ENCODE data around the gene ATP6V0C. TPM values are rescaled to one million over a fixed set of nuclear protein-coding genes. Genes with fewer than 3 reads are reported as not detected.

Gene ATP6V0C
- total and polyA plus RNA-seq, 2 of the 8 experiments (the other 6 are each of a cell fraction or from before 2014, with no cell fraction given) = 125 to 176 TPM

DNA sequence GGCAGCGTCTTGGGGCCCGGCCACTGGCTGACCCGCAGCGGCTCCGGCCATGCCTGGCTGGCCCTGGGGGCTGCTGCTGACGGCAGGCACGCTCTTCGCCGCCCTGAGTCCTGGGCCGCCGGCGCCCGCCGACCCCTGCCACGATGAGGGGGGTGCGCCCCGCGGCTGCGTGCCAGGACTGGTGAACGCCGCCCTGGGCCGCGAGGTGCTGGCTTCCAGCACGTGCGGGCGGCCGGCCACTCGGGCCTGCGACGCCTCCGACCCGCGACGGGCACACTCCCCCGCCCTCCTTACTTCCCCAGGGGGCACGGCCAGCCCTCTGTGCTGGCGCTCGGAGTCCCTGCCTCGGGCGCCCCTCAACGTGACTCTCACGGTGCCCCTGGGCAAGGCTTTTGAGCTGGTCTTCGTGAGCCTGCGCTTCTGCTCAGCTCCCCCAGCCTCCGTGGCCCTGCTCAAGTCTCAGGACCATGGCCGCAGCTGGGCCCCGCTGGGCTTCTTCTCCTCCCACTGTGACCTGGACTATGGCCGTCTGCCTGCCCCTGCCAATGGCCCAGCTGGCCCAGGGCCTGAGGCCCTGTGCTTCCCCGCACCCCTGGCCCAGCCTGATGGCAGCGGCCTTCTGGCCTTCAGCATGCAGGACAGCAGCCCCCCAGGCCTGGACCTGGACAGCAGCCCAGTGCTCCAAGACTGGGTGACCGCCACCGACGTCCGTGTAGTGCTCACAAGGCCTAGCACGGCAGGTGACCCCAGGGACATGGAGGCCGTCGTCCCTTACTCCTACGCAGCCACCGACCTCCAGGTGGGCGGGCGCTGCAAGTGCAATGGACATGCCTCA is 41.9 kb upstream of the ATP6V0C start (continued):
- TF ChIP-seq JUND (IDR thresholded peaks at IDR 0.05; ENCODE audit: low read length) = no peak
- TF ChIP-seq, protein P1, sequence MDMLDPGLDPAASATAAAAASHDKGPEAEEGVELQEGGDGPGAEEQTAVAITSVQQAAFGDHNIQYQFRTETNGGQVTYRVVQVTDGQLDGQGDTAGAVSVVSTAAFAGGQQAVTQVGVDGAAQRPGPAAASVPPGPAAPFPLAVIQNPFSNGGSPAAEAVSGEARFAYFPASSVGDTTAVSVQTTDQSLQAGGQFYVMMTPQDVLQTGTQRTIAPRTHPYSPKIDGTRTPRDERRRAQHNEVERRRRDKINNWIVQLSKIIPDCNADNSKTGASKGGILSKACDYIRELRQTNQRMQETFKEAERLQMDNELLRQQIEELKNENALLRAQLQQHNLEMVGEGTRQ (IDR thresholded peaks at IDR 0.05; ENCODE audit: low read length) = no peak
- no peak for TF ChIP-seq HDAC2 (IDR thresholded peaks at IDR 0.05; ENCODE audit: borderline replicate concordance in 1 of 2, low read depth in 2 of 2, low read length in 2 of 2)
- TF ChIP-seq RAD21 (IDR thresholded peaks at IDR 0.05 in 1 of 2, conservative IDR thresholded peaks at IDR 0.05 in 1 of 2; ENCODE audit: low read depth in 2 of 2, low read length in 2 of 2) = no peak
- TF ChIP-seq CEBPB (IDR thresholded peaks at IDR 0.05; ENCODE audit: low read depth, low read length) = no peak
- no peak for TF ChIP-seq CTBP2 (IDR thresholded peaks at IDR 0.05; ENCODE audit: borderline replicate concordance, insufficient read depth, insufficient read length, low read length)
- no peak for TF ChIP-seq TEAD4 (IDR thresholded peaks at IDR 0.05; ENCODE audit: low read depth, low read length)
- TF ChIP-seq RXRA (IDR thresholded peaks at IDR 0.05; ENCODE audit: insufficient read depth, low read depth, low read length) = no peak
- TF ChIP-seq SAP30 (IDR thresholded peaks at IDR 0.05; ENCODE audit: insufficient read depth, insufficient replicate concordance, low read length) = no peak
- no peak for TF ChIP-seq SP2 (IDR thresholded peaks at IDR 0.05; ENCODE audit: low read length)
- no peak for TF ChIP-seq POLR2A (IDR thresholded peaks at IDR 0.05; ENCODE audit: control extremely low read depth in 1 of 2, low read depth in 2 of 2, low read length in 2 of 2)
- no peak for TF ChIP-seq SP4 (IDR thresholded peaks at IDR 0.05; ENCODE audit: low read length)
- no peak for TF ChIP-seq POLR2AphosphoS5 (IDR thresholded peaks at IDR 0.05; ENCODE audit: low read depth, low read length)
- no peak for TF ChIP-seq PHF8 (conservative IDR thresholded peaks at IDR 0.05; ENCODE audit: low read depth, low read length)
- no peak for TF ChIP-seq SP1 (IDR thresholded peaks at IDR 0.05; ENCODE audit: low read depth, low read length)
- TF ChIP-seq NRF1 (IDR thresholded peaks at IDR 0.05; ENCODE audit: low read depth, low read length) = no peak
- TF ChIP-seq KDM5A (IDR thresholded peaks at IDR 0.05; ENCODE audit: low read length) = no peak
- TF ChIP-seq SRF (IDR thresholded peaks at IDR 0.05; ENCODE audit: low read depth, low read length) = no peak
- TF ChIP-seq MAFK (IDR thresholded peaks at IDR 0.05; ENCODE audit: low read depth, low read length) = no peak
- peak; percentile 51 for TF ChIP-seq KDM4A (IDR thresholded peaks at IDR 0.05; ENCODE audit: low read depth, low read length, severe bottlenecking)
- TF ChIP-seq, protein P2, sequence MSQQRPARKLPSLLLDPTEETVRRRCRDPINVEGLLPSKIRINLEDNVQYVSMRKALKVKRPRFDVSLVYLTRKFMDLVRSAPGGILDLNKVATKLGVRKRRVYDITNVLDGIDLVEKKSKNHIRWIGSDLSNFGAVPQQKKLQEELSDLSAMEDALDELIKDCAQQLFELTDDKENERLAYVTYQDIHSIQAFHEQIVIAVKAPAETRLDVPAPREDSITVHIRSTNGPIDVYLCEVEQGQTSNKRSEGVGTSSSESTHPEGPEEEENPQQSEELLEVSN (IDR thresholded peaks at IDR 0.05) = peak; percentile 91
- TF ChIP-seq EZH2 (IDR thresholded peaks at IDR 0.05; ENCODE audit: low read depth, low read length, severe bottlenecking) = no peak
- TF ChIP-seq EGR1 (IDR thresholded peaks at IDR 0.05; ENCODE audit: borderline replicate concordance, low read depth, low read length) = no peak

Data from H1 (cell line).